Duodenal mucosa (tissue), 2 donors: ENCODE results near the gene NME3.

Source experiments
- H3K27ac ChIP-seq: one replicate; pipeline ENCODE4 v1.7.0; 2013; ENCODE audit warnings: low read depth, low read length
- H3K27me3 ChIP-seq, 2 donors: one replicate each; pipeline ENCODE4 v1.7.0; 2013; ENCODE audit warnings: low read length in 2 of 2, control low read depth in 1 of 2; ENCODE audit not compliant: insufficient read depth in 2 of 2, control insufficient read depth in 1 of 2
- H3K36me3 ChIP-seq, 2 donors: one replicate each; pipeline ENCODE4 v1.7.0; 2013; ENCODE audit warnings: low read length in 2 of 2, control low read depth in 1 of 2; ENCODE audit not compliant: insufficient read depth in 2 of 2, control insufficient read depth in 1 of 2
- H3K4me1 ChIP-seq, 2 donors: one replicate each; pipeline ENCODE4 v1.7.0; 2013; ENCODE audit warnings: low read length in 2 of 2, control low read depth in 1 of 2; ENCODE audit not compliant: insufficient read depth in 2 of 2, control insufficient read depth in 1 of 2
- H3K4me3 ChIP-seq, 2 donors: one replicate each; pipeline ENCODE4 v1.7.0; 2013; ENCODE audit warnings: low read length in 2 of 2, low read depth in 1 of 2
- H3K9ac ChIP-seq, 2 donors: one replicate each; pipeline ENCODE4 v1.7.0; 2013; ENCODE audit warnings: low read length in 2 of 2, low read depth in 1 of 2
- H3K9me3 ChIP-seq, 2 donors: one replicate each; pipeline ENCODE4 v1.7.0; 2013; ENCODE audit warnings: low read length in 2 of 2, control low read depth in 1 of 2; ENCODE audit not compliant: control insufficient read depth in 1 of 2

Gene NME3

DNA sequence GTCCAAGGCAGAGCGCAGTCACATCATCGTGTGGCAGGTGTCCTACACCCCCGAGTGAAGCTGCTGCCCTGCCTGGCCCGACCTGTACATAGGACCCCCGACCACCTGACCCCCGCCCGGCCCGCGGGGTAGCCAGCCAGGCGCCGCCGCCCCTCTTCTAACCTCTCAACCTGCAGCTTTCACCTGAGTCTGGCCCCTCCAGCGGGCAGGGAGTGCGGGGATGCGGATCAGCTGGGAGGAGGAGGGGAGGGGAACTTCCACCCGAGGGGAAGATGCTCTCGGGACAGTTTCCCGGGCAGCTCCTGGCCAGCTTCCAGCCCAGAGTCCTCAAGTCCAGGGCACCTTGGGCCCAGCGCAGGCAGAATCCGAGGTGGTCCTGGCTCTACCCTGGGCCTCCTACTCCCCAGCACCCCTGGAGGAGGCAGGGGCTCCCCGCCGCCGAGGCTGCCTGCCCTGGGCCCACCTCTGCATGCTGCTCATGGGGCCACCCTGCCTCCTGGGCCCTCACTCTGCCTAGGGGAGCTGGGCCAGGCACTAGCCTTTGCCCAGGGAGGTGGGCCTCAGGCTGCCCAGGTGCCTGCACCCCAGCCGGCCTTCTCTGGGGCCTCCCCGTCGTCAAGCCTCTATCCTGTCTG is 2.5 kb downstream of the NME3 start:
- H3K27ac ChIP-seq, result no peak overlapping the region
- no peak overlapping the region for H3K4me3 ChIP-seq
- peaks cover 14 to 50% of the 10 kb centered on the region in 2 donors for H3K36me3 ChIP-seq
- no peaks in the 10 kb centered on the region for H3K27me3 ChIP-seq
- H3K4me1 ChIP-seq, result peaks cover 3 to 20% of the 10 kb centered on the region in 2 donors
- no peaks in the 10 kb centered on the region for H3K9me3 ChIP-seq
- no peak overlapping the region for H3K9ac ChIP-seq

DNA sequence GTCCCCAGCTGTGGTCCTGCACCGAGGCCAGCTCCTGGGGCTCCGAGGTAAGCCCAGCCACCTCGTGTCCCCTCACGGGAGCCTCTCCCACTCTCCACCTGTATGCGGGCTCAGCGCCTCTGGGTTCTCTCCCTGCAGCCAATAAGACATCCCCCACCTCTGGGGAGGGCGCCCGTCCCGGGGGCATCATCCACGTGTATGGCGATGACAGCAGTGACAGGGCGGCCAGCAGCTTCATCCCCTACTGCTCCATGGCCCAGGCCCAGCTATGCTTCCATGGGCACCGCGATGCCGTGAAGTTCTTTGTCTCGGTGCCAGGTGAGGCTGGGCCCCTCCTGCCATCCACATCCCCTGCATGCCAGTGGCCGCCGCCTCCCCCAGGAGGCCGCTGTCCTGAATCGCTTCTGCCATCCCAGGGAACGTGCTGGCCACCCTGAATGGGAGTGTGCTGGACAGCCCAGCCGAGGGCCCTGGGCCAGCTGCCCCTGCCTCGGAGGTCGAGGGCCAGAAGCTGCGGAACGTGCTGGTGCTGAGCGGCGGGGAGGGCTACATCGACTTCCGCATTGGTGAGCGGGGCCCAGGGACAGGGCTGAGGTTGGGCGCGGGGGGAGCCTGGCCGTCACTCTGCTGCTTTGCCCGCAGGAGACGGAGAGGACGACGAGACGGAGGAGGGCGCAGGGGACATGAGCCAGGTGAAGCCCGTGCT is 3.1 kb downstream of the NME3 start:
- H3K36me3 ChIP-seq, result peaks cover 14 to 53% of the 10 kb centered on the region in 2 donors

GRCh38 chr16:1767116-1767994 is 4.0 kb downstream of the NME3 start:
- H3K27ac ChIP-seq, result no peak overlapping the region
- peaks cover 0 to 16% of the 10 kb centered on the region in 2 donors for H3K4me1 ChIP-seq
- no peaks in the 10 kb centered on the region for H3K27me3 ChIP-seq
- peaks cover 15 to 62% of the 10 kb centered on the region in 2 donors for H3K36me3 ChIP-seq
- H3K9me3 ChIP-seq, result no peaks in the 10 kb centered on the region
- H3K4me3 ChIP-seq, result no peak overlapping the region
- no peak overlapping the region for H3K9ac ChIP-seq

More for the DNA sequence above, 3.1 kb downstream of the NME3 start:
- Histone ChIP-seq H3K27me3 (no peaks in the 10 kb centered on the region), H3K27ac (no peak overlapping the region), H3K9me3 (no peaks in the 10 kb centered on the region), H3K9ac (no peak overlapping the region), H3K4me1 (peaks cover 0 to 18% of the 10 kb centered on the region in 2 donors), H3K4me3 (no peak overlapping the region)

GRCh38 chr16:1766701-1767100 is 4.6 kb downstream of the NME3 start:
- Histone ChIP-seq H3K27ac (no peak overlapping the region), H3K36me3 (peaks cover 21 to 67% of the 10 kb centered on the region in 2 donors), H3K9ac (no peak overlapping the region), H3K9me3 (no peaks in the 10 kb centered on the region), H3K27me3 (no peaks in the 10 kb centered on the region), H3K4me1 (peaks cover 0 to 9% of the 10 kb centered on the region in 2 donors), H3K4me3 (no peak overlapping the region)

GRCh38 chr16:1766231-1766630 is 5.1 kb downstream of the NME3 start:
- no peak overlapping the region for H3K4me3 ChIP-seq
- H3K9ac ChIP-seq, result no peak overlapping the region
- no peaks in the 10 kb centered on the region for H3K27me3 ChIP-seq
- peaks cover 21 to 68% of the 10 kb centered on the region in 2 donors for H3K36me3 ChIP-seq
- H3K27ac ChIP-seq, result no peak overlapping the region
- peaks cover 0 to 9% of the 10 kb centered on the region in 2 donors for H3K4me1 ChIP-seq
- no peaks in the 10 kb centered on the region for H3K9me3 ChIP-seq

DNA sequence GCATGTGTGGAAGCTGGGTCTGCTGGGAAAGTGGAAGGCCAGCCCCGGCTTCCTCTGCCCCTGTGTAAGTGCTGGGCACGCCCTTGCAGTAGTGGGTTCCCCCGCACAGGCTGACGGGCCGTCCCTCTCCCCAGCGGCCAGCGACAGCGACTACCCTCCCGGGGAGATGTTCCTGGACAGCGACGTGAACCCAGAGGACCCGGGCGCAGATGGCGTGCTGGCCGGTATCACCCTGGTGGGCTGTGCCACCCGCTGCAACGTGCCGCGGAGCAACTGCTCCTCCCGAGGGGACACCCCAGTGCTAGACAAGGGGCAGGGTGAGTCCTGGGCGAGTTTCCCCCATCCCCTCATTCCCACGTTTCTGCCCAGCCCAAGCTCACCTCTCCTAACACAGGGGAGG is 5.5 kb downstream of the NME3 start:
- Histone ChIP-seq H3K27ac (no peak overlapping the region), H3K4me3 (no peak overlapping the region), H3K9me3 (no peaks in the 10 kb centered on the region), H3K27me3 (no peaks in the 10 kb centered on the region), H3K4me1 (peaks cover 0 to 9% of the 10 kb centered on the region in 2 donors), H3K36me3 (peaks cover 21 to 72% of the 10 kb centered on the region in 2 donors), H3K9ac (no peak overlapping the region)

- peaks cover 21 to 81% of the 10 kb centered on the region in 2 donors for H3K36me3 ChIP-seq
- H3K27me3 ChIP-seq, result no peaks in the 10 kb centered on the region
- H3K4me3 ChIP-seq, result no peak overlapping the region
- no peak overlapping the region for H3K27ac ChIP-seq
- peaks cover 0 to under 1% of the 10 kb centered on the region in 2 donors for H3K4me1 ChIP-seq
- H3K9ac ChIP-seq, result no peak overlapping the region
- H3K9me3 ChIP-seq, result no peaks in the 10 kb centered on the region
Observed at GRCh38 chr16:1764971-1765370, 6.4 kb downstream of the NME3 start.

- Histone ChIP-seq H3K4me3 (no peak overlapping the region), H3K27me3 (no peaks in the 10 kb centered on the region), H3K27ac (no peak overlapping the region), H3K36me3 (peaks cover 21 to 81% of the 10 kb centered on the region in 2 donors), H3K9me3 (no peaks in the 10 kb centered on the region), H3K9ac (no peak overlapping the region), H3K4me1 (no peaks in the 10 kb centered on the region)
Observed at GRCh38 chr16:1763521-1764511, 7.5 kb downstream of the NME3 start.

- peaks cover 4 to 6% of the 10 kb centered on the region in 2 donors for H3K4me1 ChIP-seq
- peaks cover 21 to 74% of the 10 kb centered on the region in 2 donors for H3K36me3 ChIP-seq
- H3K9ac ChIP-seq, result no peak overlapping the region
- H3K27ac ChIP-seq, result no peak overlapping the region
- no peaks in the 10 kb centered on the region for H3K27me3 ChIP-seq
- no peak overlapping the region for H3K4me3 ChIP-seq
- no peaks in the 10 kb centered on the region for H3K9me3 ChIP-seq
Observed at GRCh38 chr16:1762879-1763520, 8.3 kb downstream of the NME3 start.
